Heart left ventricle (tissue), 16 donors: Measurements from ENCODE around the gene DSCAM. TPM values are rescaled to one million over a fixed set of nuclear protein-coding genes. Genes with fewer than 3 reads are reported as not detected.
A peak's percentile ranks its signal among the peaks of the same experiment; 100 is the strongest.

Experiments
- ATAC-seq, 4 donors: fragments of 200-7000 bp; cut with Tn5 transposase; one replicate each; pipeline ENCODE4 v1.9.1; 2020 to 2022; ENCODE audit warnings: moderate library complexity in 4 of 4, mild to moderate bottlenecking in 3 of 4, moderate number of reproducible peaks in 1 of 4
- DNase-seq, 5 donors: peaks; one replicate each; pipeline ENCODE4 v3.0.0-alpha.2; 2020
- H3K27ac ChIP-seq, 12 donors: fragments of 200-600 bp; sonication (generic) in 4 of 12; one replicate each; pipeline versions ENCODE4 v1.5.0 to v1.8.0; 2016 to 2022; ENCODE audit warnings: mild to moderate bottlenecking in 2 of 12
- H3K27me3 ChIP-seq, 9 donors: fragments of 200-600 bp; sonication (generic) in 2 of 9; one replicate each; pipeline versions ENCODE4 v1.5.1 to v1.8.0; 2016 to 2022; ENCODE audit warnings: mild to moderate bottlenecking in 3 of 9
- H3K36me3 ChIP-seq, 9 donors: fragments of 200-600 bp; sonication (generic) in 2 of 9; one replicate each; pipeline versions ENCODE4 v1.5.0 to v1.8.0; 2018 to 2022; ENCODE audit warnings: mild to moderate bottlenecking in 2 of 9
- H3K4me1 ChIP-seq, 12 donors: fragments of 200-600 bp; sonication (generic) in 4 of 12; one replicate each; pipeline versions ENCODE4 v1.5.0 to v1.8.0; 2016 to 2022; ENCODE audit warnings: mild to moderate bottlenecking in 3 of 12
- H3K4me3 ChIP-seq, 12 donors: fragments of 200-600 bp; sonication (generic) in 4 of 12; one replicate each; pipeline versions ENCODE4 v1.5.0 to v1.8.0; 2017 to 2022; ENCODE audit warnings: mild to moderate bottlenecking in 9 of 12, moderate library complexity in 4 of 12
- H3K9me3 ChIP-seq, 12 donors: fragments of 200-600 bp; sonication (generic) in 4 of 12; one replicate each; pipeline versions ENCODE4 v1.5.0 to v1.8.0; 2016 to 2022; ENCODE audit warnings: mild to moderate bottlenecking in 1 of 12
- POLR2A ChIP-seq, 2 donors: fragments of 450-650 bp; IDR thresholded peaks; one replicate each; pipeline ENCODE4 v1.6.1; 2017; ENCODE audit warnings: antibody characterized with exemption in 2 of 2, mild to moderate bottlenecking in 2 of 2, moderate library complexity in 2 of 2
- WGBS, 4 donors: extraction: QIAGEN DNeasy Blood & Tissue Kit in 2 of 4; methylation state at CpG; one replicate each; pipeline versions ENCODE4 v1.1.5 to v1.1.7; 2013 to 2018; 5-methylcytosine and 5-hydroxymethylcytosine counted together
- intact Hi-C, 10 donors: fragments of 100-400 bp; cut with DNase I; formaldehyde crosslinking; loops; one replicate each; pipeline versions ENCODE4 v1.11.1 to v1.14.2; 2022
- polyA plus RNA-seq, 2 donors: library from polyadenylated mRNA; stranded (reverse); fragments of 200-250 nt; gene quantifications; one replicate each; pipeline ENCODE4 v1.2.3, GENCODE V29; 2013
- total RNA-seq, 9 donors: library from RNA; depleted of rRNA in 2 of 9; stranded (reverse); fragments of >200 nt in 2 of 9; fragmentation: NEBNext Ultra II Directional in 3 of 9; extraction: Animal tissue kit (Norgen Biotek cat#: 25700) in 3 of 9; gene quantifications; one replicate each; pipeline versions ENCODE4 v1.1.0 to v1.2.4, GENCODE V29; 2016 to 2023
- TF ChIP-seq, protein P1 (sequence below), 12 donors: fragments of 200-600 bp; sonication (generic) in 4 of 12; IDR thresholded peaks; one replicate each; pipeline versions ENCODE4 v1.5.0 to v1.8.0; 2018 to 2022; ENCODE audit warnings: antibody characterized with exemption in 12 of 12, mild to moderate bottlenecking in 5 of 12
- donor health status: ischemic (EF 13 %, LVEDD 7.1; RV severe dilation, severe dysfunction).
- donor health status: healthy with polysubstance abuse.
- donor health status: DM: no; HTN: yes; CAD: no.
- donor health status: DM: no; HTN: no; CAD: no.
- donor health status: ischemic (EF 25% LVEDD 6.9; RV normal size, moderate dysfunction).
- donor health status: ischemic (EF 25% LVEDD 5.7; RV mildly dilated, moderate dysfunction).
- donor health status: healthy.
- donor health status: DM: yes; HTN: yes; CAD: no.
- donor health status: ischemic (EF 35%, LVEDD 5.7; RV mildly dilated, moderate dysfunction).
- donor health status: nonischemic (EF 11% LVEDD 7.7; RV severe dilation, severe dysfunction).
- donor health status: DM: yes; HTN: yes; CAD: no.
- donor health status: PGD.
- donor health status: ischemic (EF 29% LVEDD 5.4; RV normal size, mild dysfunction).
- donor health status: nonischemic (EF 23%, LVEDD 6.1; RV moderate dilation, normal function).

The DSCAM gene
- total and polyA plus RNA-seq, 11 donors, result 0.03 TPM; not detected in 10

DNA sequence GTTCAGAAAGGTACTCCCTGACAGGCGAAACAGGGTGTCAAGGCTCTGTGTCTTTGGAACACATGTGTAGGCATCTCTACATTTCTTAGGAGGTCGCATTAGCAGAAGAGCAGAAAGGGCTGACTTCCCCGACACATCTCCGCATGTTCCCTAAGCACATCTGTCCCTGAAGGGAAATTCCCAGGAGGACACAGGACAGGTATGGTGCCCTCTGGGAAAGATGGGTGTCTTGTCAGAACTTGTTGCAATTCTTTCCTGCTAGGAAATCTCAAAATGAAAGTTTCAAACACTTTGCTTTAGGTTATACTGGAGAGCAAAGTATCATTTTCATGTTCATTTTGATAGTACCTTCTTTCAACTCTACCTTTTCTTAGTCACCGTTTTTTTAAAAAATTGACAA lies 2.0 kb downstream of the DSCAM start:
- 83 to 88% (median 86%) methylated on average over 5 of the region's 5 CpGs for WGBS, 4 donors
- ATAC-seq (no peak), DNase-seq (no peak)
- Histone ChIP-seq H3K9me3 (no peaks in the 10 kb centered on the region), H3K4me1 (peaks cover 0 to 16% (median 0%) of the 10 kb centered on the region in 12 donors), H3K27me3 (peaks cover 5 to 84% (median 39%) of the 10 kb centered on the region in 9 donors), H3K4me3 (no peak overlapping the region), H3K27ac (no peak overlapping the region), H3K36me3 (no peaks in the 10 kb centered on the region)
- TF ChIP-seq POLR2A (IDR thresholded peaks at IDR 0.05), result no peak
- TF ChIP-seq, protein P1, sequence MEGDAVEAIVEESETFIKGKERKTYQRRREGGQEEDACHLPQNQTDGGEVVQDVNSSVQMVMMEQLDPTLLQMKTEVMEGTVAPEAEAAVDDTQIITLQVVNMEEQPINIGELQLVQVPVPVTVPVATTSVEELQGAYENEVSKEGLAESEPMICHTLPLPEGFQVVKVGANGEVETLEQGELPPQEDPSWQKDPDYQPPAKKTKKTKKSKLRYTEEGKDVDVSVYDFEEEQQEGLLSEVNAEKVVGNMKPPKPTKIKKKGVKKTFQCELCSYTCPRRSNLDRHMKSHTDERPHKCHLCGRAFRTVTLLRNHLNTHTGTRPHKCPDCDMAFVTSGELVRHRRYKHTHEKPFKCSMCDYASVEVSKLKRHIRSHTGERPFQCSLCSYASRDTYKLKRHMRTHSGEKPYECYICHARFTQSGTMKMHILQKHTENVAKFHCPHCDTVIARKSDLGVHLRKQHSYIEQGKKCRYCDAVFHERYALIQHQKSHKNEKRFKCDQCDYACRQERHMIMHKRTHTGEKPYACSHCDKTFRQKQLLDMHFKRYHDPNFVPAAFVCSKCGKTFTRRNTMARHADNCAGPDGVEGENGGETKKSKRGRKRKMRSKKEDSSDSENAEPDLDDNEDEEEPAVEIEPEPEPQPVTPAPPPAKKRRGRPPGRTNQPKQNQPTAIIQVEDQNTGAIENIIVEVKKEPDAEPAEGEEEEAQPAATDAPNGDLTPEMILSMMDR (IDR thresholded peaks at IDR 0.05), result no peak
- intact Hi-C loops, result loop anchor here in 6 of 10 donors (5.0 to 10.0 kb wide), 5 partner anchors 200 to 700 kb away; no protein-coding TSS in a partner anchor

DNA sequence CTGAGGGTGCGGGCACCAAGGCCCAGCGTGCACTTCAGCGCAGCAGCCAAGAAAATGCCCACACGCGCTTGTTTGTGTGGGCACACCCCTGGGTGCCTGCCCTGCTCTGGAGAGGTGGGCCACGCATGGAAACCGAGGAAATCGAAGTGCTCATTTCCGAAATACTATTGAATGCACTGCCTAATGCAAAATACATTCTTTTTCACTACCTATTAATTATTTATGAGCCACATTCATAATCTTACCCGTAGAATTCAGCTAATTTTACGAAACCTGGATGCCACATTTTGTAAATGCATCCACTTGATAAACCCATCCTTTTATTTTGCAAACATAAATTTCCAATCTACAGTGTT lies 4.8 kb downstream of the DSCAM start:
- TF ChIP-seq POLR2A (IDR thresholded peaks at IDR 0.05), result no peak
- TF ChIP-seq, protein P1 (IDR thresholded peaks at IDR 0.05), result peak in 2 of 12 donors; percentile 2 to 4
- Histone ChIP-seq H3K27ac (no peak overlapping the region), H3K36me3 (no peaks in the 10 kb centered on the region), H3K27me3 (peaks cover 5 to 85% (median 37%) of the 10 kb centered on the region in 9 donors), H3K9me3 (no peaks in the 10 kb centered on the region), H3K4me3 (no peak overlapping the region), H3K4me1 (peaks cover 0 to 16% (median 0%) of the 10 kb centered on the region in 12 donors)
- no peak for DNase-seq
- WGBS, 4 donors, result 41 to 50% (median 45%) methylated on average over 11 of the region's 11 CpGs
- intact Hi-C loops, result loop anchor here in 6 of 10 donors (5.0 to 10.0 kb wide), 5 partner anchors 203 to 697 kb away; no protein-coding TSS in a partner anchor
- ATAC-seq, result no peak

DNA sequence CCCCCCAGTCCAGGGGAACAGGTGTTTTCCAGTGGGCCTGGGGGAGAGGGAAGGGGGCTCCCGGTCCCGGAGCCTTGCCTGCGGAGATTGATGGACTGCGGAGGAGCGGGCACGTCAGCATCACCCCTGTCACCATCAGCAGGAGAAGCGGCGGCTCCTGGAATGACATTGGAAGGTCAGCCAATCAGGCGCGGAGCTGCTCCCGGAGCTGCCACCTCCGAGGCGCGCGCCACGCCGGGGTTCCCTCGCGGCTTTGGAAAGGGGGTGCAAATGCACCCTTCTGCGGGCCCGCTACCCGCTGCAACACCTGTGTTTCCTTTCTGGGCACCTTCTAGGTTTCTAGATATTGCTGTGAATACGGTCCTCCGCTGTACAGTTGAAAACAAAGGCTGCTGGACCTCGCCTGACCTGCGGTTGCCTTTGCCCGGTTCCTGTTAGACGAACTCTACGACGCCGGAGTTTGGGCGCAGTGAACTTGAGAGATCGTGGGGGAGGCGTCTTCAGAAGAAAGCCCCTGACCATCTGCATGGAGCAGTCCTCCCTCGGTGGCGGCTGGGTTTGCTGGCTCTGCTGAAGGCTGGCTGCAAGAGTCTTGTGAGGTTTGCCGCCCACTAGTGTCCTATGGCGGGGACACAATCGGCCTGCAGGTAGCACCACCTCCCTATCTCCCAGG lies 5.3 kb downstream of the DSCAM start:
- peak in 3 of 4 donors; percentile 86 to 89 (median 88) for ATAC-seq
- peak overlapping the region in 8 of 12 donors; percentile 18 to 34 (median 24) for H3K4me3 ChIP-seq
- DNase-seq, result peak in 4 of 5 donors; percentile 29 to 65 (median 43)
- intact Hi-C loops, result loop anchor here in 6 of 10 donors (2.0 to 10.0 kb wide), 6 partner anchors 203 to 697 kb away; no protein-coding TSS in a partner anchor
- no peaks in the 10 kb centered on the region for H3K36me3 ChIP-seq
- H3K27ac ChIP-seq, result no peak overlapping the region
- peaks cover 0 to 12% (median 0%) of the 10 kb centered on the region in 12 donors for H3K4me1 ChIP-seq
- whole genome bisulfite sequencing, 4 donors, result 1% methylated on average over 24 to 39 of the region's 39 CpGs
- TF ChIP-seq POLR2A (IDR thresholded peaks at IDR 0.05), result no peak
- TF ChIP-seq, protein P1 (IDR thresholded peaks at IDR 0.05), result peak in 11 of 12 donors; percentile 17 to 55 (median 31)
- H3K27me3 ChIP-seq, result peaks cover 4 to 84% (median 32%) of the 10 kb centered on the region in 9 donors
- H3K9me3 ChIP-seq, result no peaks in the 10 kb centered on the region

DNA sequence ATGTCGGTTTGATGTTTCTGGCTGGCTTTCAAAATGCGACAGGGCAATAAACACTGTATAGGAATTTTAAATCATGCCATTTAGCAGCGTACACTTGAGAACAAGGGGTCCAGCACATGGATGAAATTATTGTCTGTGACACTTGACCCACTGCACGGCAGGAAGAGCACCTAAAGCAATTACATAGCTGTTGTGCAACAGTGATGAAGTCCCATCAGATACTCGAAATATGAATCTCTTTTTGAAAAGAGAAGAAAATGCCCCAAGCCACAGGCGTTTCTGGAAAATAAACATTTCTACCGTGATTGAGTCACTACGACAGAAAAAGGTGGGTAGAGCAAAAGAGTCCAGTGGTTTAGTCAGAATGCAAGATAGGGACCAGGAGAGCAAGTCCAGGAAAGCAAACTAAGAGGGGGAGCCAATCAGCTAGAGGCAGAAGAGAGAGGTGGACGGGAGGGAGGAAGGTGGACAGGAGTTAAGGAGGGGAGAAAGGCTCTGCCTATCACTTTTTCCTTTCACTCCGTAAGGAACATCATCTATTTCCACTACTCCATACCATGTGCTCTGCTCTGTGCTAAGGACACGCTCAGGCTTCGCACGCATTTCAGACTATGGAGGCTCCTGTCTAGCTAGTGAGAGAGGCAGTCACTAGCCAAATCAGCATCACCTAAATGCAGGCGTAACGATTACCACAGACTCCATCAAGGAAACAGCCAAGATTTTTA lies 6.4 kb downstream of the DSCAM start:
- intact Hi-C loops, result loop anchor here in 6 of 10 donors (2.0 to 10.0 kb wide), 6 partner anchors 204 to 696 kb away; no protein-coding TSS in a partner anchor

More for the DNA sequence above, 6.4 kb downstream of the DSCAM start:
- Histone ChIP-seq H3K9me3 (no peaks in the 10 kb centered on the region), H3K4me3 (no peak overlapping the region), H3K36me3 (no peaks in the 10 kb centered on the region), H3K27ac (no peak overlapping the region), H3K4me1 (peaks cover 0 to 8% (median 0%) of the 10 kb centered on the region in 12 donors), H3K27me3 (peaks cover 4 to 78% (median 31%) of the 10 kb centered on the region in 9 donors)
- ATAC-seq (no peak), DNase-seq (no peak)
- 75 to 80% (median 79%) methylated on average over 15 of the region's 15 CpGs for WGBS, 4 donors
- no peak for TF ChIP-seq POLR2A (IDR thresholded peaks at IDR 0.05)
- TF ChIP-seq, protein P1 (IDR thresholded peaks at IDR 0.05), result no peak
